K562 (cell line): ENCODE measurements around the gene AP1M1.

ENCODE experiments used
- BHLHE40 ChIP-seq: IDR thresholded peaks from 2 replicates; pipeline ENCODE4 v1.6.1; 2011; ENCODE audit warnings: low read length, improper control_type of control experiment
- CTCF ChIP-seq, 3 experiments: IDR thresholded peaks in 2 of 3; conservative IDR thresholded peaks in 1 of 3; 2 replicates each; pipeline ENCODE4 v1.5.1; 2011 to 2012; ENCODE audit warnings: low read length in 3 of 3, mild to moderate bottlenecking in 3 of 3, control low read depth in 2 of 3, improper control_type of control experiment in 1 of 3, inconsistent platforms in 1 of 3, low read depth in 1 of 3, mixed read lengths in 1 of 3, moderate library complexity in 1 of 3; ENCODE audit not compliant: insufficient read depth in 2 of 3
- E2F1 ChIP-seq: sonication (generic); formaldehyde crosslinking; IDR thresholded peaks from 2 replicates; pipeline ENCODE4 v1.8.1; 2023; ENCODE audit warnings: mild to moderate bottlenecking, missing genetic modification reagents, moderate library complexity
- ESRRB ChIP-seq: fragments of 250-450 bp; sonication (Bioruptor Pico); IDR thresholded peaks from 2 replicates; pipeline ENCODE4 v1.5.0; 2020; ENCODE audit warnings: mild to moderate bottlenecking, moderate library complexity, borderline replicate concordance
- MAX ChIP-seq: sonication (generic); formaldehyde crosslinking; IDR thresholded peaks from 2 replicates; pipeline ENCODE4 v1.9.0; 2022; ENCODE audit warnings: mild to moderate bottlenecking, missing genetic modification reagents
- MEIS2 ChIP-seq: fragments of 450-650 bp; IDR thresholded peaks from 2 replicates; pipeline ENCODE4 v1.6.1; 2014; ENCODE audit warnings: mild to moderate bottlenecking; ENCODE audit not compliant: partially characterized antibody
- POLR2A ChIP-seq: fragments of 450-650 bp; conservative IDR thresholded peaks from 2 replicates; pipeline ENCODE4 v1.6.1; 2016
- POLR2AphosphoS5 ChIP-seq: IDR thresholded peaks from 2 replicates; pipeline ENCODE4 v1.6.1; 2011; ENCODE audit warnings: mild to moderate bottlenecking, low read depth, low read length, moderate library complexity; ENCODE audit not compliant: control insufficient read depth, insufficient read depth
- RBM39 ChIP-seq: fragments of 200-400 bp; formaldehyde crosslinking; optimal IDR thresholded peaks from 2 replicates; pipeline ENCODE3; 2018; ENCODE audit warnings: low read depth, low read length
- SRSF7 ChIP-seq: fragments of 200-400 bp; formaldehyde crosslinking; optimal IDR thresholded peaks from 2 replicates; pipeline ENCODE3; 2017; ENCODE audit warnings: mild to moderate bottlenecking, low read depth, low read length
- TARDBP ChIP-seq: fragments of 450-650 bp; IDR thresholded peaks from 2 replicates; pipeline ENCODE4 v1.6.1; 2016
- ZFP36 ChIP-seq: fragments of 150-350 bp; IDR thresholded peaks from 2 replicates; pipeline ENCODE4 v1.6.1; 2018; ENCODE audit warnings: low read length, low read depth; ENCODE audit not compliant: partially characterized antibody
- ZNF695 ChIP-seq: fragments of 450-650 bp; formaldehyde crosslinking; IDR thresholded peaks from 2 replicates; pipeline ENCODE4 v1.4.0; 2020; ENCODE audit warnings: mild to moderate bottlenecking, moderate library complexity

- no peak for TF ChIP-seq CTCF (IDR thresholded peaks at IDR 0.05 in 2 of 3, conservative IDR thresholded peaks at IDR 0.05 in 1 of 3; ENCODE audit: insufficient read depth in 2 of 3, low read depth in 1 of 3, low read length in 3 of 3)
- TF ChIP-seq MEIS2: no peak
- no peak for TF ChIP-seq E2F1 (CRISPR knock-in tag)
- TF ChIP-seq BHLHE40: no peak
- no peak for TF ChIP-seq SRSF7
- TF ChIP-seq ZFP36: no peak
- no peak for TF ChIP-seq MAX
- no peak for TF ChIP-seq ESRRB (CRISPR knock-in tag)
- TF ChIP-seq RBM39: no peak
- TF ChIP-seq POLR2A: no peak
- TF ChIP-seq POLR2AphosphoS5: no peak
- TF ChIP-seq ZNF695 (CRISPR knock-in tag): no peak
- no peak for TF ChIP-seq TARDBP
Observed at GRCh38 chr19:16184665-16185122, 13.0 kb upstream of the AP1M1 start.
